HEK293T (cell line): ENCODE measurements around the gene COL4A4.

Experiments used
- BHLHE40 ChIP-seq: fragments of 450-650 bp; IDR thresholded peaks from 2 replicates; pipeline ENCODE4 v1.6.1; 2016; ENCODE audit warnings: mild to moderate bottlenecking, moderate library complexity, borderline replicate concordance
- FOXK2 ChIP-seq: fragments of 450-650 bp; IDR thresholded peaks from 2 replicates; pipeline ENCODE4 v1.6.1; 2016; ENCODE audit warnings: mild to moderate bottlenecking
- L3MBTL2 ChIP-seq: fragments of 450-650 bp; conservative IDR thresholded peaks from 2 replicates; pipeline ENCODE4 v1.6.1; 2016; ENCODE audit warnings: mild to moderate bottlenecking
- PKNOX1 ChIP-seq: fragments of 450-650 bp; IDR thresholded peaks from 2 replicates; pipeline ENCODE4 v1.6.1; 2016
- SP1 ChIP-seq: fragments of 450-650 bp; IDR thresholded peaks from 2 replicates; pipeline ENCODE4 v1.6.1; 2017
- SUZ12 ChIP-seq: fragments of 450-650 bp; IDR thresholded peaks from 2 replicates; pipeline ENCODE4 v1.6.1; 2016; ENCODE audit warnings: mild to moderate bottlenecking
- ZNF384 ChIP-seq: fragments of 450-650 bp; IDR thresholded peaks from 2 replicates; pipeline ENCODE4 v1.6.1; 2016

DNA sequence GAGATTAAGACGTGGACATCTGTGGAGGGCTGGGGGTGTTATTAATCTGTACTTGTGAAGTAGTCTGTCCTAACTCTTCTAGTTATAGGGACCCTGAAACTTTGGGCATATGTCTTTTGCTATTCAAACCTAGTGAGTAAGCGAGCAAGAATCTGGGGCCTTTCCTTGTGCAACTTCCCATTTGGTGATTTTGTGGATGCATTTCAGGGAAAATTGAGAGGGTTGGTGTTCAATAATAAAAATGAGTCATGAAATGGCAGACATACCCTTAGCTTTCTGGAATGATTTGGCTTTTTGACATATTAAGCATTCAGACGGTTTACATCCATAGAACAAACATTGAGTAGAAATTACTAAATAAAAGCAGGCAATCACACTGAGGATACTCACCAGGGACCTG is 17.0 kb downstream of the COL4A4 start:
- TF ChIP-seq FOXK2 (no peak), ZNF384 (no peak), BHLHE40 (no peak), PKNOX1 (no peak), L3MBTL2 (no peak), SP1 (no peak), SUZ12 (no peak)
